SU-DHL-6 (cell line): ENCODE results near the gene CROCC.

Source experiments
- EZH2phosphoT487 ChIP-seq: fragments of 200-600 bp; sonication (generic), shearing (Covaris generic); conservative IDR thresholded peaks from 2 replicates; pipeline ENCODE4 v1.6.1; 2018; ENCODE audit warnings: mild to moderate bottlenecking, antibody characterized with exemption, low read length, moderate library complexity, mixed read lengths
- TF ChIP-seq, protein P1 (sequence below): fragments of 200-600 bp; sonication (generic); IDR thresholded peaks from one replicate; pipeline ENCODE4 v1.5.1; 2017; ENCODE audit warnings: antibody characterized with exemption, mild to moderate bottlenecking, low read length, moderate library complexity; ENCODE audit not compliant: insufficient read depth, poor library complexity, severe bottlenecking

DNA sequence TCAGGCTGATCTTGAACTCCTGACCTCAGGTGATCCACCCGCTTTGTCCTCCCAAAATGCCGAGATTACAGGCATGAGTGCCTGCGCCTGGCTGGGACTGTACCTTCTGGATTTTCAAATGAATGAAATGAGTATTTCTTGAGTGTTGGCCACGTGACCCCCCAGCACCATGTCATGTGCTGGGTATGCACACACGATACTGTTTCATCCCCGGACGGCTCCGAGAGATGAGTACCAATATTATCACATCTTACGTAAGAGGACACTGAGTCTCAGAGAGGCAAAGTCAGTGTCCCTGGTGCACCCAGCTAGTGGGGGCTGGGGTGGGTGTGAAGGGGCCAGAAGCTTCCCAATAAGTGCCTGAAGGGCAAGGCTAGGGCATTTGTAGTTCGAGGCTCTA, 780 bp upstream of the CROCC start:
- TF ChIP-seq, protein P1, sequence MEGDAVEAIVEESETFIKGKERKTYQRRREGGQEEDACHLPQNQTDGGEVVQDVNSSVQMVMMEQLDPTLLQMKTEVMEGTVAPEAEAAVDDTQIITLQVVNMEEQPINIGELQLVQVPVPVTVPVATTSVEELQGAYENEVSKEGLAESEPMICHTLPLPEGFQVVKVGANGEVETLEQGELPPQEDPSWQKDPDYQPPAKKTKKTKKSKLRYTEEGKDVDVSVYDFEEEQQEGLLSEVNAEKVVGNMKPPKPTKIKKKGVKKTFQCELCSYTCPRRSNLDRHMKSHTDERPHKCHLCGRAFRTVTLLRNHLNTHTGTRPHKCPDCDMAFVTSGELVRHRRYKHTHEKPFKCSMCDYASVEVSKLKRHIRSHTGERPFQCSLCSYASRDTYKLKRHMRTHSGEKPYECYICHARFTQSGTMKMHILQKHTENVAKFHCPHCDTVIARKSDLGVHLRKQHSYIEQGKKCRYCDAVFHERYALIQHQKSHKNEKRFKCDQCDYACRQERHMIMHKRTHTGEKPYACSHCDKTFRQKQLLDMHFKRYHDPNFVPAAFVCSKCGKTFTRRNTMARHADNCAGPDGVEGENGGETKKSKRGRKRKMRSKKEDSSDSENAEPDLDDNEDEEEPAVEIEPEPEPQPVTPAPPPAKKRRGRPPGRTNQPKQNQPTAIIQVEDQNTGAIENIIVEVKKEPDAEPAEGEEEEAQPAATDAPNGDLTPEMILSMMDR = no peak
- TF ChIP-seq EZH2phosphoT487 = no peak
